DMS153 treated with DMSO at 0.1 percent for 48 hours (cell line): ENCODE data around the gene ASB15.
"Not testable (repeated sequence)": the region's sequence is repeated elsewhere in the genome, so short reads cannot be mapped to it uniquely, and the experiment has no call there.

ENCODE experiments used
- DNase-seq: peaks from one replicate; lab custom pipeline; 2025; ENCODE audit not compliant: unreplicated experiment; lab: John Stamatoyannopoulos, UW

ASB15 gene

GRCh38 chr7:123634011-123634573, 32.5 kb downstream of the ASB15 start:
- not testable (repeated sequence) for DNase-seq

- peak; percentile 61 for DNase-seq
Measured at GRCh38 chr7:123635551-123636359, 34.1 kb downstream of the ASB15 start.

- DNase-seq, result no peak
Measured at GRCh38 chr7:123637203-123637602, 35.6 kb downstream of the ASB15 start.

GRCh38 chr7:123637878-123638277, 36.3 kb downstream of the ASB15 start:
- no peak for DNase-seq

GRCh38 chr7:123639631-123640030, 38.0 kb downstream of the ASB15 start:
- DNase-seq, result no peak

GRCh38 chr7:123640583-123640982, 39.0 kb downstream of the ASB15 start:
- no peak for DNase-seq

- DNase-seq, result no peak
Measured at GRCh38 chr7:123641901-123642300, 40.3 kb downstream of the ASB15 start.

GRCh38 chr7:123643495-123644441, 42.1 kb downstream of the ASB15 start:
- DNase-seq, result peak; percentile 85

- DNase-seq, result no peak
Measured at GRCh38 chr7:123645516-123645915, 43.9 kb downstream of the ASB15 start.

- no peak for DNase-seq
Measured at GRCh38 chr7:123647106-123647730, 45.6 kb downstream of the ASB15 start.

GRCh38 chr7:123649964-123650363, 48.3 kb downstream of the ASB15 start:
- DNase-seq, result no peak

- no peak for DNase-seq
Measured at GRCh38 chr7:123650595-123650994, 49.0 kb downstream of the ASB15 start.

- DNase-seq, result no peak
Measured at GRCh38 chr7:123652406-123652805, 50.8 kb downstream of the ASB15 start.

- DNase-seq, result no peak
Measured at GRCh38 chr7:123653162-123653561, 51.5 kb downstream of the ASB15 start.

GRCh38 chr7:123655614-123656013, 54.0 kb downstream of the ASB15 start, which contains the start of gene LMOD2:
Gene LMOD2, plus strand, starts transcription at chr7:123655866. Its CDS starts 98 bp downstream, at chr7:123655964.
- no peak for DNase-seq

GRCh38 chr7:123656544-123657303, 55.1 kb downstream of the ASB15 start:
- DNase-seq, result no peak

GRCh38 chr7:123657304-123657685, 55.7 kb downstream of the ASB15 start:
- no peak for DNase-seq

GRCh38 chr7:123658023-123658422, 56.4 kb downstream of the ASB15 start:
- no peak for DNase-seq

GRCh38 chr7:123660514-123661354, 59.1 kb downstream of the ASB15 start:
- DNase-seq, result no peak
